IPS-20b (cell line): ENCODE data around the gene PHLPP1.

Experiments used
- H3K27ac ChIP-seq: one replicate; pipeline ENCODE4 v1.5.1; 2013; ENCODE audit warnings: low read length
- H3K27me3 ChIP-seq: 2 replicates; pipeline ENCODE4 v1.6.1; 2013; ENCODE audit warnings: mild to moderate bottlenecking, low read length, inconsistent platforms; ENCODE audit not compliant: insufficient read depth
- H3K36me3 ChIP-seq: 2 replicates; pipeline ENCODE4 v1.6.1; 2013; ENCODE audit warnings: low read depth, mild to moderate bottlenecking, inconsistent platforms, low read length, moderate library complexity; ENCODE audit not compliant: insufficient read depth
- H3K4me1 ChIP-seq: 2 replicates; pipeline ENCODE4 v1.6.1; 2013; ENCODE audit warnings: mild to moderate bottlenecking, control low read depth, inconsistent platforms, low read length, moderate library complexity; ENCODE audit not compliant: insufficient read depth
- H3K4me3 ChIP-seq: 2 replicates; pipeline ENCODE4 v1.5.1; 2013; ENCODE audit warnings: mild to moderate bottlenecking, low read length, inconsistent platforms
- H3K9ac ChIP-seq: 2 replicates; pipeline ENCODE4 v1.6.1; 2013; ENCODE audit warnings: low read depth, mild to moderate bottlenecking, inconsistent platforms, low read length, moderate library complexity
- H3K9me3 ChIP-seq: 2 replicates; pipeline ENCODE4 v1.6.1; 2013; ENCODE audit warnings: mild to moderate bottlenecking, low read depth, low read length, inconsistent platforms; ENCODE audit not compliant: insufficient read depth

Gene PHLPP1

GRCh38 chr18:62828852-62829251 is 113.5 kb downstream of the PHLPP1 start:
- Histone ChIP-seq H3K36me3 (peaks cover 12% of the 10 kb centered on the region), H3K27me3 (no peaks in the 10 kb centered on the region), H3K27ac (no peak overlapping the region), H3K9ac (no peak overlapping the region), H3K4me3 (no peak overlapping the region), H3K4me1 (peaks cover 29% of the 10 kb centered on the region), H3K9me3 (no peaks in the 10 kb centered on the region)

GRCh38 chr18:62829936-62830335 is 114.6 kb downstream of the PHLPP1 start:
- no peak overlapping the region for H3K4me3 ChIP-seq
- peaks cover 35% of the 10 kb centered on the region for H3K4me1 ChIP-seq
- H3K9ac ChIP-seq: no peak overlapping the region
- no peaks in the 10 kb centered on the region for H3K9me3 ChIP-seq
- no peak overlapping the region for H3K27ac ChIP-seq
- no peaks in the 10 kb centered on the region for H3K27me3 ChIP-seq
- peaks cover 12% of the 10 kb centered on the region for H3K36me3 ChIP-seq

GRCh38 chr18:62832282-62832681 is 116.9 kb downstream of the PHLPP1 start:
- Histone ChIP-seq H3K27me3 (no peaks in the 10 kb centered on the region), H3K4me3 (peak overlapping the region; percentile 28; the same call in 1 of the 2 replicates), H3K9ac (peak overlapping the region; percentile 60; the same call in 1 of the 2 replicates), H3K27ac (peak overlapping the region; percentile 80), H3K9me3 (no peaks in the 10 kb centered on the region), H3K4me1 (peaks cover 32% of the 10 kb centered on the region), H3K36me3 (peaks cover 12% of the 10 kb centered on the region)

GRCh38 chr18:62833494-62833893 is 118.2 kb downstream of the PHLPP1 start:
- Histone ChIP-seq H3K27ac (no peak overlapping the region), H3K9ac (no peak overlapping the region), H3K4me1 (peaks cover 27% of the 10 kb centered on the region), H3K4me3 (no peak overlapping the region), H3K36me3 (peaks cover 12% of the 10 kb centered on the region), H3K27me3 (no peaks in the 10 kb centered on the region), H3K9me3 (no peaks in the 10 kb centered on the region)

GRCh38 chr18:62834715-62835114 is 119.4 kb downstream of the PHLPP1 start:
- Histone ChIP-seq H3K4me3 (no peak overlapping the region), H3K27me3 (no peaks in the 10 kb centered on the region), H3K9ac (no peak overlapping the region), H3K27ac (no peak overlapping the region), H3K36me3 (peaks cover 12% of the 10 kb centered on the region), H3K4me1 (peaks cover 37% of the 10 kb centered on the region), H3K9me3 (no peaks in the 10 kb centered on the region)

GRCh38 chr18:62837011-62837410 is 121.7 kb downstream of the PHLPP1 start:
- Histone ChIP-seq H3K4me1 (peaks cover 43% of the 10 kb centered on the region), H3K9ac (0 out of 2 replicates have a peak overlapping the region, but pooled peaks have one; percentile 7)

GRCh38 chr18:62838475-62839098 is 123.2 kb downstream of the PHLPP1 start:
- Histone ChIP-seq H3K27me3 (no peaks in the 10 kb centered on the region), H3K4me1 (peaks cover 37% of the 10 kb centered on the region), H3K27ac (peak overlapping the region; percentile 20), H3K4me3 (peak overlapping the region; percentile 11; the same call in 1 of the 2 replicates), H3K9ac (peak overlapping the region; percentile 54; the same call in 1 of the 2 replicates), H3K36me3 (no peaks in the 10 kb centered on the region), H3K9me3 (no peaks in the 10 kb centered on the region)

More at GRCh38 chr18:62837011-62837410, 121.7 kb downstream of the PHLPP1 start:
- no peaks in the 10 kb centered on the region for H3K9me3 ChIP-seq
- H3K27me3 ChIP-seq: no peaks in the 10 kb centered on the region
- no peak overlapping the region for H3K4me3 ChIP-seq
- H3K27ac ChIP-seq: no peak overlapping the region
- no peaks in the 10 kb centered on the region for H3K36me3 ChIP-seq

GRCh38 chr18:62839874-62840713 is 124.8 kb downstream of the PHLPP1 start:
- no peaks in the 10 kb centered on the region for H3K9me3 ChIP-seq
- peak overlapping the region; percentile 41; the same call in 1 of the 2 replicates for H3K4me3 ChIP-seq
- H3K27ac ChIP-seq: peak overlapping the region; percentile 94

GRCh38 chr18:62841405-62841804 is 126.1 kb downstream of the PHLPP1 start:
- 0 out of 2 replicates have a peak, but pooled peaks cover 6% of the 10 kb centered on the region for H3K36me3 ChIP-seq
- H3K4me1 ChIP-seq: peaks cover 27% of the 10 kb centered on the region; the same call in 1 of the 2 replicates
- H3K27ac ChIP-seq: peak overlapping the region; percentile 39
- H3K9me3 ChIP-seq: no peaks in the 10 kb centered on the region
- no peaks in the 10 kb centered on the region for H3K27me3 ChIP-seq
- H3K4me3 ChIP-seq: no peak overlapping the region
- H3K9ac ChIP-seq: no peak overlapping the region; the same call in 1 of the 2 replicates

More at GRCh38 chr18:62839874-62840713, 124.8 kb downstream of the PHLPP1 start:
- Histone ChIP-seq H3K36me3 (0 out of 2 replicates have a peak, but pooled peaks cover 6% of the 10 kb centered on the region), H3K9ac (peak overlapping the region; percentile 50; the same call in 1 of the 2 replicates), H3K4me1 (peaks cover 27% of the 10 kb centered on the region; the same call in 1 of the 2 replicates), H3K27me3 (no peaks in the 10 kb centered on the region)

GRCh38 chr18:62842898-62843297 is 127.6 kb downstream of the PHLPP1 start:
- no peak overlapping the region for H3K9ac ChIP-seq
- no peaks in the 10 kb centered on the region for H3K9me3 ChIP-seq

GRCh38 chr18:62844850-62845643 is 129.7 kb downstream of the PHLPP1 start:
- peaks cover 8% of the 10 kb centered on the region; the same call in 1 of the 2 replicates for H3K4me1 ChIP-seq
- H3K4me3 ChIP-seq: no peak overlapping the region
- no peak overlapping the region for H3K9ac ChIP-seq

More at GRCh38 chr18:62842898-62843297, 127.6 kb downstream of the PHLPP1 start:
- Histone ChIP-seq H3K36me3 (0 out of 2 replicates have a peak, but pooled peaks cover 6% of the 10 kb centered on the region), H3K4me3 (no peak overlapping the region), H3K27ac (no peak overlapping the region), H3K27me3 (no peaks in the 10 kb centered on the region), H3K4me1 (peaks cover 20% of the 10 kb centered on the region; the same call in 1 of the 2 replicates)

More at GRCh38 chr18:62844850-62845643, 129.7 kb downstream of the PHLPP1 start:
- no peaks in the 10 kb centered on the region for H3K27me3 ChIP-seq
- no peaks in the 10 kb centered on the region for H3K9me3 ChIP-seq
- 0 out of 2 replicates have a peak, but pooled peaks cover 6% of the 10 kb centered on the region for H3K36me3 ChIP-seq
- no peak overlapping the region for H3K27ac ChIP-seq
